HEK293T (cell line): ENCODE data around the gene COX8C.

Experiments used
- BHLHE40 ChIP-seq: fragments of 450-650 bp; IDR thresholded peaks from 2 replicates; pipeline ENCODE4 v1.6.1; 2016; ENCODE audit warnings: mild to moderate bottlenecking, moderate library complexity, borderline replicate concordance
- CTBP1 ChIP-seq: fragments of 450-650 bp; IDR thresholded peaks from 2 replicates; pipeline ENCODE4 v1.6.1; 2016; ENCODE audit warnings: borderline replicate concordance
- ELF4 ChIP-seq: fragments of 450-650 bp; IDR thresholded peaks from 2 replicates; pipeline ENCODE4 v1.6.1; 2017; ENCODE audit warnings: antibody characterized with exemption
- FOXK2 ChIP-seq: fragments of 450-650 bp; IDR thresholded peaks from 2 replicates; pipeline ENCODE4 v1.6.1; 2016; ENCODE audit warnings: mild to moderate bottlenecking
- FOXM1 ChIP-seq: fragments of 450-650 bp; IDR thresholded peaks from 2 replicates; pipeline ENCODE4 v1.6.1; 2017; ENCODE audit warnings: mild to moderate bottlenecking, borderline replicate concordance
- L3MBTL2 ChIP-seq: fragments of 450-650 bp; conservative IDR thresholded peaks from 2 replicates; pipeline ENCODE4 v1.6.1; 2016; ENCODE audit warnings: mild to moderate bottlenecking
- SUZ12 ChIP-seq: fragments of 450-650 bp; IDR thresholded peaks from 2 replicates; pipeline ENCODE4 v1.6.1; 2016; ENCODE audit warnings: mild to moderate bottlenecking
- TARDBP ChIP-seq: fragments of 450-650 bp; IDR thresholded peaks from 2 replicates; pipeline ENCODE4 v1.6.1; 2016
- ZNF384 ChIP-seq: fragments of 450-650 bp; IDR thresholded peaks from 2 replicates; pipeline ENCODE4 v1.6.1; 2016

GRCh38 chr14:93311082-93311481 lies 35.9 kb upstream of the COX8C start:
- TF ChIP-seq ELF4 = no peak
- no peak for TF ChIP-seq TARDBP
- no peak for TF ChIP-seq FOXM1
- no peak for TF ChIP-seq BHLHE40
- no peak for TF ChIP-seq SUZ12
- TF ChIP-seq L3MBTL2 = no peak
- TF ChIP-seq FOXK2 = no peak
- TF ChIP-seq ZNF384 = no peak
- no peak for TF ChIP-seq CTBP1
